H9 (cell line): ENCODE data around the gene CYB5R2. TPM values are rescaled to one million over a fixed set of nuclear protein-coding genes. Genes with fewer than 3 reads are reported as not detected.

Source experiments
- DNase-seq: peaks from one replicate; pipeline ENCODE4 v3.0.0-alpha.2; 2017
- H2AFZ ChIP-seq: one replicate; pipeline ENCODE4 v1.6.1; 2013; ENCODE audit warnings: mild to moderate bottlenecking, low read length, control low read depth, moderate library complexity
- H2AK5ac ChIP-seq: 2 replicates; pipeline ENCODE4 v1.6.1; 2013; ENCODE audit warnings: low read length, control low read depth, mixed read lengths; ENCODE audit not compliant: insufficient read length
- H2BK120ac ChIP-seq: one replicate; pipeline ENCODE4 v1.6.1; 2013; ENCODE audit warnings: low read depth, mild to moderate bottlenecking, low read length, control low read depth, inconsistent platforms; ENCODE audit not compliant: poor library complexity, severe bottlenecking
- H2BK12ac ChIP-seq: 2 replicates; pipeline ENCODE4 v1.6.1; 2013; ENCODE audit warnings: low read length, control low read depth, mixed read lengths, low read depth; ENCODE audit not compliant: insufficient read length
- H2BK15ac ChIP-seq: 2 replicates; pipeline ENCODE4 v1.6.1; 2013; ENCODE audit warnings: low read depth, low read length, control low read depth
- H2BK20ac ChIP-seq: one replicate; pipeline ENCODE4 v1.6.1; 2013; ENCODE audit warnings: low read depth, mild to moderate bottlenecking, low read length, control low read depth, inconsistent platforms; ENCODE audit not compliant: poor library complexity, severe bottlenecking
- H2BK5ac ChIP-seq: 2 replicates; pipeline ENCODE4 v1.6.1; 2013; ENCODE audit warnings: low read length, control low read depth, mixed read lengths; ENCODE audit not compliant: insufficient read length
- H3K14ac ChIP-seq: 2 replicates; pipeline ENCODE4 v1.6.1; 2013; ENCODE audit warnings: low read length, control low read depth; ENCODE audit not compliant: insufficient read depth
- H3K18ac ChIP-seq: 2 replicates; pipeline ENCODE4 v1.6.1; 2013; ENCODE audit warnings: low read depth, mild to moderate bottlenecking, mixed read lengths, low read length, control low read depth; ENCODE audit not compliant: insufficient read length
- H3K23ac ChIP-seq: 2 replicates; pipeline ENCODE4 v1.6.1; 2013; ENCODE audit warnings: low read length, control low read depth, mixed read lengths, low read depth; ENCODE audit not compliant: insufficient read length
- H3K23me2 ChIP-seq: 2 replicates; pipeline ENCODE4 v1.6.1; 2013; ENCODE audit warnings: low read depth, mild to moderate bottlenecking, mixed read lengths, low read length, control low read depth; ENCODE audit not compliant: insufficient read length, poor library complexity, severe bottlenecking
- H3K27ac ChIP-seq: 2 replicates; pipeline ENCODE4 v1.5.1; 2013; ENCODE audit warnings: low read length, control low read depth, mixed read lengths, low read depth; ENCODE audit not compliant: insufficient read length
- H3K27me3 ChIP-seq: 2 replicates; pipeline ENCODE4 v1.6.1; 2013; ENCODE audit warnings: low read length, control low read depth, inconsistent platforms; ENCODE audit not compliant: insufficient read depth
- H3K4ac ChIP-seq: 2 replicates; pipeline ENCODE4 v1.6.1; 2013; ENCODE audit warnings: low read depth, mild to moderate bottlenecking, control low read depth, inconsistent platforms, low read length, moderate library complexity
- H3K4me1 ChIP-seq: 2 replicates; pipeline ENCODE4 v1.6.1; 2013; ENCODE audit warnings: low read length, control low read depth, inconsistent platforms; ENCODE audit not compliant: insufficient read depth
- H3K4me2 ChIP-seq: 2 replicates; pipeline ENCODE4 v1.6.1; 2013; ENCODE audit warnings: low read length, control low read depth, mixed read lengths; ENCODE audit not compliant: insufficient read length, insufficient read depth
- H3K56ac ChIP-seq: 2 replicates; pipeline ENCODE4 v1.6.1; 2013; ENCODE audit warnings: low read depth, mild to moderate bottlenecking, mixed read lengths, low read length, control low read depth; ENCODE audit not compliant: insufficient read length
- H3K79me1 ChIP-seq: 2 replicates; pipeline ENCODE4 v1.6.1; 2013; ENCODE audit warnings: low read depth, mild to moderate bottlenecking, moderate library complexity, low read length, control low read depth, inconsistent platforms; ENCODE audit not compliant: insufficient read depth, poor library complexity, severe bottlenecking
- H3K79me2 ChIP-seq: 2 replicates; pipeline ENCODE4 v1.6.1; 2013; ENCODE audit warnings: low read length, control low read depth, inconsistent platforms; ENCODE audit not compliant: insufficient read depth
- H3K9ac ChIP-seq: 2 replicates; pipeline ENCODE4 v1.6.1; 2013; ENCODE audit warnings: low read length, control low read depth, mixed read lengths; ENCODE audit not compliant: insufficient read length; ENCODE audit errors: extremely low read depth
- H3K9me3 ChIP-seq: one replicate; pipeline ENCODE4 v1.6.1; 2013; ENCODE audit warnings: low read depth, low read length, inconsistent platforms; ENCODE audit not compliant: control insufficient read depth
- H3T11ph ChIP-seq: one replicate; pipeline ENCODE4 v1.6.1; 2013; ENCODE audit warnings: mild to moderate bottlenecking, low read length, control low read depth, inconsistent platforms
- H4K20me1 ChIP-seq: one replicate; pipeline ENCODE4 v1.6.1; 2013; ENCODE audit not compliant: control insufficient read depth, insufficient read length, insufficient read depth
- H4K5ac ChIP-seq: 2 replicates; pipeline ENCODE4 v1.6.1; 2013; ENCODE audit warnings: low read depth, mild to moderate bottlenecking, mixed read lengths, low read length, control low read depth; ENCODE audit not compliant: insufficient read length
- H4K8ac ChIP-seq: replicated peaks from 2 replicates; pipeline ENCODE4 v1.6.1; 2013; ENCODE audit warnings: low read length, control low read depth, mixed read lengths, low read depth; ENCODE audit not compliant: insufficient read length
- H4K91ac ChIP-seq: 2 replicates; pipeline ENCODE4 v1.6.1; 2013; ENCODE audit warnings: low read depth, mild to moderate bottlenecking, moderate library complexity, mixed read lengths, low read length, control low read depth; ENCODE audit not compliant: insufficient read length
- H3K27ac Mint-ChIP-seq, 3 experiments: 2 replicates in 2 of 3; 3 replicates in 1 of 3; pipeline ENCODE4 v1.8.0; 2020 to 2021; ENCODE audit warnings: mixed read lengths in 3 of 3, mild to moderate bottlenecking in 1 of 3, moderate library complexity in 1 of 3
- H3K27me3 Mint-ChIP-seq: 2 replicates; pipeline ENCODE4 v1.8.0; 2021; ENCODE audit warnings: low read depth, mild to moderate bottlenecking, moderate library complexity, mixed read lengths
- H3K36me3 Mint-ChIP-seq, 3 experiments: 2 replicates in 2 of 3; 3 replicates in 1 of 3; pipeline ENCODE4 v1.8.0; 2020 to 2021; ENCODE audit warnings: low read depth in 3 of 3, mixed read lengths in 3 of 3; ENCODE audit not compliant: insufficient read depth in 1 of 3
- H3K4me1 Mint-ChIP-seq, 2 experiments: 2 replicates each; pipeline ENCODE4 v1.8.0; 2020; ENCODE audit warnings: mixed read lengths in 2 of 2
- H3K4me3 Mint-ChIP-seq, 2 experiments: 2 replicates in 1 of 2; 3 replicates in 1 of 2; pipeline ENCODE4 v1.8.0; 2020 to 2021; ENCODE audit warnings: mild to moderate bottlenecking in 2 of 2, mixed read lengths in 2 of 2, moderate library complexity in 1 of 2
- H3K9me3 Mint-ChIP-seq, 2 experiments: 2 replicates in 1 of 2; 3 replicates in 1 of 2; pipeline ENCODE4 v1.8.0; 2020; ENCODE audit warnings: mild to moderate bottlenecking in 2 of 2, mixed read lengths in 2 of 2, moderate library complexity in 1 of 2
- CTCF ChIP-seq: fragments of 200-600 bp; sonication (generic); conservative IDR thresholded peaks from 3 replicates; pipeline ENCODE4 v1.8.0; 2021; ENCODE audit warnings: antibody characterized with exemption, mild to moderate bottlenecking
- WGBS: extraction: QIAGEN DNeasy Blood & Tissue Kit; methylation state at CpG from one replicate; pipeline ENCODE4 v1.1.7; 2013; ENCODE audit warnings: missing lambda C conversion rate, low lambda C conversion rate, mixed read lengths; ENCODE audit not compliant: insufficient read length; ENCODE audit errors: extremely low coverage; 5-methylcytosine and 5-hydroxymethylcytosine counted together
- total RNA-seq: library from RNA; stranded (reverse); gene quantifications from 2 replicates; pipeline ENCODE4 v1.2.1, GENCODE V29; 2021

Gene CYB5R2
- total RNA-seq, 1 experiment from 2014 or later, result 44.5 TPM

GRCh38 chr11:7651140-7651551 is 22.2 kb downstream of the CYB5R2 start:
- Histone ChIP-seq H2BK20ac (no peak overlapping the region), H3K4me2 (no peak overlapping the region), H3K23ac (no peak overlapping the region), H2AFZ (no peak overlapping the region), H3K4me1 (no peaks in the 10 kb centered on the region), H4K20me1 (no peaks in the 10 kb centered on the region), H3K27me3 (no peaks in the 10 kb centered on the region), H3K27ac (no peak overlapping the region), H3K79me2 (no peaks in the 10 kb centered on the region), H3K14ac (no peak overlapping the region), H2BK12ac (no peak overlapping the region), H4K5ac (no peak overlapping the region), H2BK120ac (no peak overlapping the region), H3T11ph (no peak overlapping the region), H3K9ac (no peak overlapping the region), H3K9me3 (no peaks in the 10 kb centered on the region), H4K8ac (no peak overlapping the region), H3K4ac (no peak overlapping the region), H3K79me1 (no peaks in the 10 kb centered on the region), H2BK5ac (no peak overlapping the region), H3K18ac (no peak overlapping the region), H2BK15ac (no peak overlapping the region), H3K56ac (no peak overlapping the region), H3K23me2 (no peaks in the 10 kb centered on the region), H2AK5ac (no peak overlapping the region), H4K91ac (no peak overlapping the region)
- no peak for DNase-seq
- no CpG with 5 or more reads among the region's 5 CpGs for WGBS
- no peak for TF ChIP-seq CTCF
- H3K27ac Mint-ChIP-seq, result peak overlapping the region in 1 of 3 experiments; percentile 34; a peak in 1 of 7 replicates
- H3K9me3 Mint-ChIP-seq, result no peaks in the 10 kb centered on the region
- no peak overlapping the region for H3K4me3 Mint-ChIP-seq
- H3K4me1 Mint-ChIP-seq, result 0 out of 4 replicates have a peak, but pooled peaks cover 0 to 8% of the 10 kb centered on the region in 2 experiments
- H3K36me3 Mint-ChIP-seq, result peaks cover 5 to 57% (median 20%) of the 10 kb centered on the region in 3 experiments
- no peaks in the 10 kb centered on the region for H3K27me3 Mint-ChIP-seq
